GM10248 (cell line): Measurements from ENCODE around the gene SC5D.

Experiments
- CTCF ChIA-PET: fragments of 300-600 bp; sonication (Branson Sonifier 250); formaldehyde crosslinking; extraction: SDS; loops from one replicate; lab custom pipeline; 2021; ENCODE audit warnings: antibody characterized with exemption; lab: Yijun Ruan, JAX
- POLR2A ChIA-PET: fragments of 350-650 bp; sonication (Branson Sonifier 250); formaldehyde crosslinking; extraction: SDS; loops from one replicate; lab custom pipeline; 2020; ENCODE audit warnings: antibody characterized with exemption; lab: Yijun Ruan, JAX
- DNase-seq: peaks from one replicate; pipeline ENCODE4 v3.0.0; 2012; ENCODE audit errors: extremely low spot score
- TF ChIP-seq, protein P1 (sequence below): IDR thresholded peaks from 2 replicates; pipeline ENCODE4 v1.5.1; 2012; ENCODE audit warnings: mild to moderate bottlenecking, low read depth; ENCODE audit errors: extremely low read depth, missing control alignments, control extremely low read depth

SC5D gene

DNA sequence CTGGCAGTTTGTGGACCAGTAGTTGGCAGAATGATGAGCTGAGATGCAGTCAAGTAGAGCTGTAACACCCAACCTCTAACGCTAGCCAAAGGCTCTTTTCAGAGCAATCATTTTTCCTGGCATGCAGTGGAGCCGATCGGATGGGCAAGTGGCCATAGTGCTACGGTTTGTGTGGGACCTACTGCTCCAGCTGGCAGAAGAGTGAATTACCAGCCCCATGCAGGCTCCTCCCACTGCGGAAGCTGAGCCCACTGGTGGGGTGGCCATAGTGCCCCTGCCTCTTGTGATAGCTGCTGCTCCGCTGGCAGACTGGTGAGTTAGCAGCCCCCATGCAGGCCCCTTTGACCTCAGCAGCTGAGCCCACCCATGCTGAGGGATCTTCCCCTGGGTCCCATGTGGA is 27.0 kb upstream of the SC5D start:
- TF ChIP-seq, protein P1, sequence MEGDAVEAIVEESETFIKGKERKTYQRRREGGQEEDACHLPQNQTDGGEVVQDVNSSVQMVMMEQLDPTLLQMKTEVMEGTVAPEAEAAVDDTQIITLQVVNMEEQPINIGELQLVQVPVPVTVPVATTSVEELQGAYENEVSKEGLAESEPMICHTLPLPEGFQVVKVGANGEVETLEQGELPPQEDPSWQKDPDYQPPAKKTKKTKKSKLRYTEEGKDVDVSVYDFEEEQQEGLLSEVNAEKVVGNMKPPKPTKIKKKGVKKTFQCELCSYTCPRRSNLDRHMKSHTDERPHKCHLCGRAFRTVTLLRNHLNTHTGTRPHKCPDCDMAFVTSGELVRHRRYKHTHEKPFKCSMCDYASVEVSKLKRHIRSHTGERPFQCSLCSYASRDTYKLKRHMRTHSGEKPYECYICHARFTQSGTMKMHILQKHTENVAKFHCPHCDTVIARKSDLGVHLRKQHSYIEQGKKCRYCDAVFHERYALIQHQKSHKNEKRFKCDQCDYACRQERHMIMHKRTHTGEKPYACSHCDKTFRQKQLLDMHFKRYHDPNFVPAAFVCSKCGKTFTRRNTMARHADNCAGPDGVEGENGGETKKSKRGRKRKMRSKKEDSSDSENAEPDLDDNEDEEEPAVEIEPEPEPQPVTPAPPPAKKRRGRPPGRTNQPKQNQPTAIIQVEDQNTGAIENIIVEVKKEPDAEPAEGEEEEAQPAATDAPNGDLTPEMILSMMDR: no peak
- ChIA-PET POLR2A (no interaction called here), CTCF (interaction anchor here (1.0 to 1.9 kb wide), 4 partner anchors 9 to 71 kb away, joined by 3 to 5 read pairs (median 4); no protein-coding TSS in a partner anchor)
- DNase-seq: no peak

DNA sequence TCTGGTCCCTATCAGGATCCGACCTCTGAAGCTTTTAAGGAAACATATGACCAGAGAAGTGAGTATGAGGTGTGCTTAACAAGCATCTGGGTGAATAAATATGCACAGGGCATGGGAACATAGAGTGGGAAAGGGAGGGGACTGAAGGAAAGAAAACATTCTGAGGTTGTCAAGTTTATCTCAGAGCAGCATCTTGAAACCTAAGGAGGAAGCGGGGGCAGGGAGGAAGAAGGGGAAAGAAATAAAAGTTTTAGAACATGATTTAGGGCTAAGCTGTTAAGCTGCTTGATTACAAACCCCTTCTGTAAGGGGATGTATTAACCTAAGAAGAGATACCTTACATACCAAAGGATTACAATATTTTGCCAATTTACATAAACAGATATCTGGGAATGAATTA is 24.0 kb upstream of the SC5D start:
- TF ChIP-seq, protein P1: no peak
- ChIA-PET POLR2A (no interaction called here), CTCF (interaction anchor here (0.7 to 2.0 kb wide), 3 partner anchors 9 to 18 kb away, joined by 3 to 8 read pairs (median 3); no protein-coding TSS in a partner anchor)
- DNase-seq: no peak

DNA sequence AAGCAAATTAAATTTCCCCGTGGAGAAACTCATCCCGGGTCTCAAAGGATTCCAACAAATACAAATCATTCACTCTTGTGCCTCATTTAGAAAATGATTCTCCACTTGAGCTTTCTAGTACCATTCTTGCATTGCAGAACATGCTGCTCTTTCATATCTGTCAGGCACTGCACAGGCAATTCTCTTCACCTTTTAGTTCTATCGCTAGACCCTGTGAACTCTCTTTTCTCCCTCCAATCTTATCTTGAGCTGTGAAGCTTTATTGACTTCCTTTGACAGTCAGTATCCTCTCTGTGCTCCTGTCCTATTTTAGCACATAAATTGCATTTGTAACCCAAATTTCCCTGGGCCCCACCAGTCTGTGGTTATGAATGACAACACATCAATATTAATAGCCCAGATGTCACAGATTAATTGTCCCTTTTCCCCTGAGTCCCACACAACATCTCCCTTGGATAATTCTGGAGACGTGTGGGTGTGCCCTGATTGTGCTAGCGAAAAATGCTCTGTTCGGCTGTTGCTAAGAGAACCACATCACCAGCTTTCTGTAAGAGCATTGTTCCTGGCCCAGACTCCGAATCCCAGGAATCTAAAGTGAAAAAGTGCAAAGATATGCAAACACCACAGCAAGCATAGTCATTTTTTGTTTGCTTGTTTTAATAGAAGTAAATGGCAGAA is 22.4 kb upstream of the SC5D start:
- TF ChIP-seq, protein P1: no peak
- ChIA-PET CTCF (no interaction called here), POLR2A (no interaction called here)
- no peak for DNase-seq

DNA sequence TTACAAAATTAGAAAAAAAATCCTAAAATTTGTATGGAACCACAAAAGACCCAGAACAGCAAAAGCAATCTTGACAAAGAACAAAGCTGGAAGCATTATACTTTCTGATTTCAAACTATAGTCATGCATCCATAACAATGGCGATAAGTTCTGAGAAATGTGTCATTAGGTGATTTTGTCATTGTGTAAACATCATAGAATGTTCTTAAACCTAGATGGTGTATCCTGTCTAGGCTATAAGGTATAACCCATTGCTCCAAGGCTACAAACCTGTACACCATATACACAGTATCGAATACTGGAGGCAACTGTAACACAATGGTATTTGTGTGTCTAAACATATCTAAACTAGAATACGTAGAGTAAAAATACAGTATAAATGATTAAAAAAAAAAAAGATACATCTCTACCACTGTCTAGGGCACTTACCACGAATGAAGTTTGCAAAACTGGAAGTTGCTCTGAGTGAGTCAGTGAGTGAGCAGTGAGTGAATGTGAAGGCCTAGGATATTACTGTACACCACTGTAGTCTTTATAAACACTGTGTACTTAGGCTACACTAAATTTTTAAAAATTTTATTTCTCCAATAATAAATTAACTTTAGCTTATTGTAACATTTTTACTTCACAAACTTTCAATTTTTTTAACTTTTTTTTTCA is 18.1 kb upstream of the SC5D start:
- ChIA-PET POLR2A (no interaction called here), CTCF (interaction anchor here (1.5 kb wide), 1 partner anchor 9 kb away, joined by 4 read pairs; no protein-coding TSS in a partner anchor)
- TF ChIP-seq, protein P1: no peak
- no peak for DNase-seq

DNA sequence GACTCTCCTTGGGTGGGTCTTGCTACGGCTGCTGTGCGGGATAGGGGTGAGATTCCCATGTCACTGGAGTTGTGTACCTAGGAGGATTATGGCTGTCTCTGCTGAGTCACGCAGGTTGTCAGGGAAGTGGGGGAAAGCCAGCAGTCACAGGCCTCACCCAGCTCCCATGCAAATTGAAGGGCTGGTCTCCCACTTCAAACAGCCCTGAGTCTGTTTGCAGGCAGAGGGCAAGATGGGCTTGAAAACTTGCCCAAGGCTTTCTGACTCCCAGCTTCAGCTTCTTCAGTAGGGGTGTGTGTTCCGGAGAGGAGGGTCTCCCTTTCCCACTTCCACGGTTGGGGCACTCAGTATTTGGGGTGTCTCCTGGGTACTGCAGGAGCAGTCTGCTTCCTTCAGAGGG is 10.9 kb upstream of the SC5D start:
- POLR2A ChIA-PET: no interaction called here
- TF ChIP-seq, protein P1: no peak

DNA sequence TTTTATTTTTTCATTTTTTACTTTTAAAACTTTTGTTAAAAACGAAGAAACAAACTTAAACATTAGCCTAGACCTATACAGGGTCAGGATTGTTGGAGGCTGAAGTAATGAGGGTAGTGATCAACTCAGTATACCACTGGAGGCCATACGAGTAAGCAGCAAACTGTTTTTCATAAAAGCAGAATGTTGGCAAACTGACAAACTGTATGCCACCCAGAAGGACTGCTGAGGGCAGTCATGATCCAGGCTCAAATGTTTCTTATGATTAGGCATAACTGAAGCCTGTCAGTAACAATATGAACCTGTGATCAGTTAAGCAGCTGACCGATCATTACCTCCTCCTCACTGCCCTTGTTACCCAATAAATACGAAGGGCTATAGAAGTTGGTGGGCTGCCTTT is 10.2 kb upstream of the SC5D start:
- TF ChIP-seq, protein P1: no peak
- ChIA-PET POLR2A (no interaction called here), CTCF (no interaction called here)
- no peak for DNase-seq

More for the DNA sequence above, 10.9 kb upstream of the SC5D start:
- CTCF ChIA-PET: no interaction called here
- no peak for DNase-seq
